H1 (cell line): Measurements from ENCODE around the gene LAMA3. TPM values are rescaled to one million over a fixed set of nuclear protein-coding genes. Genes with fewer than 3 reads are reported as not detected.

ENCODE experiments used
- JUN ChIP-seq: IDR thresholded peaks from 2 replicates; pipeline ENCODE4 v1.6.1; 2011; ENCODE audit warnings: low read depth, mild to moderate bottlenecking, improper control_type of control experiment, low read length
- MAFK ChIP-seq: IDR thresholded peaks from 2 replicates; pipeline ENCODE4 v1.6.1; 2012; ENCODE audit warnings: low read depth, mild to moderate bottlenecking, improper control_type of control experiment, low read length
- POLR2AphosphoS5 ChIP-seq: IDR thresholded peaks from 2 replicates; pipeline ENCODE4 v1.6.1; 2011; ENCODE audit warnings: low read depth, low read length
- SP2 ChIP-seq: IDR thresholded peaks from 2 replicates; pipeline ENCODE4 v1.6.1; 2012; ENCODE audit warnings: mild to moderate bottlenecking, low read length, inconsistent platforms
- polyA plus RNA-seq, 7 experiments: library from polyadenylated mRNA; depleted of rRNA in 3 of 7; stranded (reverse) in 5 of 7; unstranded in 2 of 7; fragments of >200 nt in 5 of 7; fragments of 200-250 nt in 2 of 7; gene quantifications; 1 replicate in 5 of 7; 2 replicates in 1 of 7; 4 replicates in 1 of 7; pipeline versions ENCODE4 v1.2.1 to v1.2.3, GENCODE V29; 2011 to 2013; ENCODE audit warnings: missing spikeins in 2 of 7, mixed read lengths in 2 of 7
- total RNA-seq: library from RNA; stranded (reverse); fragmentation: NEBNext Ultra II Directional; extraction: Animal tissue kit (Norgen Biotek cat#: 25700); gene quantifications from 2 replicates; pipeline ENCODE4 v1.2.1, GENCODE V29; 2021

The LAMA3 gene
- total and polyA plus RNA-seq, 2 of the 8 experiments (the other 6 are each of a cell fraction or from before 2014, with no cell fraction given), result 0.76 to 5.0 TPM

- no peak for TF ChIP-seq POLR2AphosphoS5
- TF ChIP-seq MAFK, result no peak
- no peak for TF ChIP-seq SP2
- TF ChIP-seq JUN, result no peak
Measured at GRCh38 chr18:23943104-23943503, 253.9 kb downstream of the LAMA3 start (continued).
